GM18508 (cell line): ENCODE results near the gene AXDND1.
A peak's percentile ranks its signal among the peaks of the same experiment; 100 is the strongest.
"Not testable (repeated sequence)": the region's sequence is repeated elsewhere in the genome, so short reads cannot be mapped to it uniquely, and the experiment has no call there.

Experiments
- ATAC-seq: cut with Tn5 transposase; IDR thresholded peaks from one replicate; pipeline ENCODE4 v1.9.1; 2021; ENCODE audit warnings: moderate number of reproducible peaks; ENCODE audit not compliant: insufficient read depth, unreplicated experiment

Gene AXDND1

DNA sequence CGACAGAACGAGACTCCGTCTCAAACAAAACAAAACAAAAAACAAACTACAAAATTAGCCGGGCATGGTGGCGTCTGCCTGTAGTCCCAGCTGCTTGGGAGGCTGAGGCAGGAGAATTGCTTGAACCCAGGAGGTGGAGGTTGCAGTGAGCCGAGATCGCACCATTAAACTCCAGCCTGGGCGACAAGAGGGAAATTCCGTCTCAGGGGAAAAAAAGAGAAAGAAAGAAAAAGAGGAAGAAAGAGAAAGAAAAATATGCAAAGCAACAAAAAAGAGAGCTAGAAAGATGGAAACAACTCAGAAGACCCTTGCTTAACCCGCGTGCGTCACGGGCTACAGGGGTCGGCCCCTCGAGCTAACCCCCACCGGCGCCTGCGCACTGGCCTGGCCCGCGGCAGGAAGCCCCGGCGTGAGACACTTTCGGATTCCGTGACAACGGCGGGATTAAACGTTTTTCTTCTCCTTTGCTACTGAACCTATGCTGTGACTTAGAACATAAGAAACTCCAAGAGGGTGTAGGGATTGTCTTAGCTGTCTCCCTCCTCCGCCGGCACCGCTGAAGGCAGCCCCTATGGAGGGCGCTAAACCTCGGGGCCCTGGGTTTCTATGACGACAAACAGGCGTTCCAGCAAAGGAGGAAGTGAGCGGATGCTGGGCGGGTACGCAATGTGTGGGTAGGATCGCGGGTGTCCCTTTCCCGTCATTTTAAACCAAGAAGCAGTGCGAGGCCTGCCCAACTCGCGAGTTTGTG is at the start of gene AXDND1:
AXDND1 (plus strand) TSS at position 630 of the 751 bp plus-strand sequence. CDS start 539 bp downstream, outside the sequence.
- ATAC-seq, result peak; percentile 82

- no peak for ATAC-seq
Measured at GRCh38 chr1:179318491-179318890, 47.3 kb upstream of the AXDND1 start.

GRCh38 chr1:179321533-179322216 is 44.1 kb upstream of the AXDND1 start:
- no peak for ATAC-seq

DNA sequence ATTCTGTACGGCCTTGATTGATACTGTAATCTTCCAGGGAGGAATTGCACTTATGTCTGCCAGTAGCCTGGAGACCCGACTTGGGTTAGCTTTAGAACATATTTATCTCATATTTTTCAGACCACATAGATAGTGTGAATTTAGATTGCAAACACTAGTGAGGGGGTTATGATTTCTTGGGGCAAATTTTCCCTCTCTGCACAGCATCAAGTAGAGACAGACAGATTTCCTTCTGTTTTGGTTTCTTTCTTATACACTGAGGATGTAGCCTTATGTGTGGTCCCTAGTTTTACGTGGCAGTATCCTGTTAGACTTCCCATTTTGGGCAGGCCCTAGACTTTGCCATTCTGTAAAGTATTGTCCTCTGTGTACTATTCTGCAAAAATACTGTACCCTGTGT is 43.2 kb upstream of the AXDND1 start:
- no peak for ATAC-seq

DNA sequence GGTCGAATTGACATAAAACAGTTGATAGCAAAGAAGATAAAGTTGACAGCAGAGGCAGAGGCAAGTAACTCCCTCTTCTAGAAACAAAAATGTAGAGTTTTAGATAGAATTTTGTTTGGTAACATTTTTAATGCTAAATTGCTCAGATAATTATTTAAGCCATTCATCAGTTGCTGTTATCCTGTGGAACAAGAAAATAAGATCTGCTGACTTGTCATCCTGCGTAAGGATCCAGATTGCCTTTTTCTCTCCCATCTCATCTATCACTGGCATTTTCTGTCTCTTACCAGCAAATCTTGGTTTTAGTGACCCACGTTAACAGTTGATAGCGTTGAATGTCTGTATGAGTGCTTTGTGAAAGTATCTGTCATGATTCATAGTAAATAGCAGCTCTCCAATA is 42.3 kb upstream of the AXDND1 start:
- ATAC-seq, result no peak

DNA sequence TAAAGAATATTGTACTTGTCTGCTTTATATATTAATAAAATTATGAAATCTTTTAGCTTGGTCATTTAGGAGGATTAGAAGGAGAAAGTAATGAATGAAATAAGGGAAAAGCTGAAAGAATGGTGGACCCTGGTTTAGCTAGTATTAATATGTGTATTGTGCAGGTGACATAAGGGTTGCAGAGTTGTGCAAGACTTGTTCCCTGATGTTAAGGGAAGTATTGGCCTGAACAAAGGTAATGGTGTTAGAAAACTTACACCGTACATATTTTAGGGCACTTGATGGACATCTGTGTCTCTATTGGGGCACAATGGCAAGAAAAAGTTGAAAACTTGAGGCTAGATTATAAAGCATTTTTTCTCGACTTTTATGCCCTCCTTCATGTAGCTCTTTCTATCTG is 39.9 kb upstream of the AXDND1 start:
- ATAC-seq, result no peak

DNA sequence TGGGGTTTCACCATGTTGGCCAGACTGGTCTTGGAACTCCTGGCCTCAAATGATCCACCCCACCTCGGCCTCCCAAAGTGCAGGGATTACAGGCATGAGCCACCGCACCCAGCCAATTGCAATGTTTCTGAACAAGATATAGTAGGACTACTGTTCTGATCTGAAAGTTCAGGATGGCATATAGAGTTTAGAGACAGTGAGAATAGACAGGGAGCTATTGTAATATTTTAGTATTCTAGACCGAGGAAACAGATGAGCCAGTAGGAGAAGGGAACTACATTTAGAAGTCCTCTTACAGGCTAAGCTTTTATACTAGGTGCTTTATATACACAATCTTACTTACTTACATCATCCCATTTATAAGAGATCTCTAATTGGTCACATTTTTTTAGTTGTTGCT is 39.0 kb upstream of the AXDND1 start:
- no peak for ATAC-seq

- ATAC-seq, result no peak
Measured at GRCh38 chr1:179327196-179327595, 38.6 kb upstream of the AXDND1 start.

DNA sequence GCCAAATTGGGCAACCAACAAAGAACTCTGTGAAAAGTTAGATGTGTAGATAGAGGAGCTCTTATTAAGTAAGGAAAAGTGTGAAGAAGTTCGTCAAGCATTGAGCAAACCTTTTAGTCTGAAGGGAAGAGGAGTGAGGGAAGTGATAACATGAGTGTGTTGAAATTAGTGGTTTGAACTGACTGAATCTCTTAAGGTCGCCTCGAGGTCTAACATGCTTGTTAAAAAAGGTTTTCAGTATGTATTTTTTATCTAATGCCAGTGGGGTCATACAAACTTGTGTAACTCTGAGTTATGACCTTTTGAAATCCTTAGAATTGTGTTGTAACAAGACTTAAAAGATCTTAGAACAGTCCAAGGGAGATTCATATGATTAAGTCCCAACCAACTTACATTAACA is 38.1 kb upstream of the AXDND1 start:
- ATAC-seq, result no peak

- no peak for ATAC-seq
Measured at GRCh38 chr1:179329862-179330261, 35.9 kb upstream of the AXDND1 start.

DNA sequence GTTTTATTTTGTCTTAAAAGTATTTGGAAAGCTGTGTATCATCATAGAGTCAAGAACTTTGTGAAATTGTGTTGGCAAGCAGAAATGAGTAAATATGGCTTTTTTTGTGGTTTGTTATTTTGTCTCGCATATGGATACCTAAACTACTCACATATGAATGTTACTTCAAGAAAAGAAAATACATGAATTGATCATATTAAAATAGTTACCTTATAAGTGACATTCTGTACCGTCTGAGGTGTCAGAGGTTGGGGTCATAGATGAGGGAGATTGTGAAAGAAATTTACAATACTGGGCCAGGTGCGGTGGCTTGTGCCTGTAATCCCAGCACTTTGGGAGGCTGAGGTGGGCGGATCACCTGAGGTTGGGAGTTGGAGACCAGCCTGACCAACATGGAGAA is 31.3 kb upstream of the AXDND1 start:
- no peak for ATAC-seq

GRCh38 chr1:179337288-179337687 is 28.5 kb upstream of the AXDND1 start:
- ATAC-seq, result no peak

DNA sequence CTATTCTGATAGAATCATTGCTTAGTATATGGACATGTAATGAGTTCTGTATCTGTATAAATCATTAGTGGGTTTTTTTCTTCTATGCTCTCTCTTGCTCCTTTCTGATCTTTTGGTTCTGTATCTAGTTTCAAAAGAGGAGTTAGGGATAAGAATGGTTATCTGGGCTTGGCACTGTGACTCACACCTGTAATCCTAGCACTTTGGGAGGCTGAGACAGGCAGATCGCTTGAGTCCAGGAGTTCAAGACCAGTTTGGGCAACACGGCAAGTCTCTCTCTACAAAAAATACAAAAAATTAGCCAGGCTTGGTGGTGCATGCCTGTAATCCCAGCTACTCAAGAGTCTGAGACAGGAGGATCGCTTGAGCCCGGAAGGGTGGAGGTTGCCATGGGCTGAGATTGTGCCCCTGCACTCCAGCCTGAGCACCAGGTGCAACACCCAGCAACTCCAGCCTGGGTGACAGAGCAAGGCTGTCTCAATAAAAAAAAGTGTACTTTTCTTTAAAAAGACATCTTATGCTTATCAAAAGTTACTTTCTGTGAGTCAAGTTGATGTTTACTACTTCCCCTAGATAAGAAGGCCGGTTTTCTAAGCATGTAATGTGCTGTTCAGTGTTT is 27.7 kb upstream of the AXDND1 start:
- no peak for ATAC-seq

- ATAC-seq, result no peak
Measured at GRCh38 chr1:179340918-179341317, 24.9 kb upstream of the AXDND1 start.

DNA sequence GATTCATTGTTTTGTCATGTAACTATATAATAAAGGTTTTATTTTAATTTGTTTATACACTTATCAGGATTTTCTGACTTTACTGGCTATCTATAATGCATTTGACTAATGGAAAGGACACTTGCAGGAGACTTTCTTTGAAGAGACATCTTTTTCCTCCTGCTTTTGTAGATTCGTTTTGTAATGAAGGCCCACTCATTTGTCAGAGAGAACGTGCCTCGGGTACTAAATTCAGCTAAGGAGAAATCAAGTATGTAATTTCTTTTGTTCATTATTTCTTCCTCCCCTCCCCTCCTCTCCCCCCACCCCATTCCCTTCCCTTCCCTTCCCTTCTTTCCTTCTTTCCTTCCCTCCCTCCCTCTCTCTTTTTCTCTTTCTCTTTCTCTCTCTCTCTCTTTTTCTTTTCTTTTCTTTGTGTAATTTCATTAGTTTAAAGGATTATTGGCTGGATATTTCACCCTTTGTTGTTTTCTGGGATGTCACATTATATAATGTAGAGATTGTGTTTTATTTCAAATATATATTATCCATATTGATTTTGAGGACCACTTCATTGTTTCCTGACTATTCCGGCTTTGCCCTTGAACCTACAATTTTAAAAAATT is 23.7 kb upstream of the AXDND1 start:
- ATAC-seq, result no peak

DNA sequence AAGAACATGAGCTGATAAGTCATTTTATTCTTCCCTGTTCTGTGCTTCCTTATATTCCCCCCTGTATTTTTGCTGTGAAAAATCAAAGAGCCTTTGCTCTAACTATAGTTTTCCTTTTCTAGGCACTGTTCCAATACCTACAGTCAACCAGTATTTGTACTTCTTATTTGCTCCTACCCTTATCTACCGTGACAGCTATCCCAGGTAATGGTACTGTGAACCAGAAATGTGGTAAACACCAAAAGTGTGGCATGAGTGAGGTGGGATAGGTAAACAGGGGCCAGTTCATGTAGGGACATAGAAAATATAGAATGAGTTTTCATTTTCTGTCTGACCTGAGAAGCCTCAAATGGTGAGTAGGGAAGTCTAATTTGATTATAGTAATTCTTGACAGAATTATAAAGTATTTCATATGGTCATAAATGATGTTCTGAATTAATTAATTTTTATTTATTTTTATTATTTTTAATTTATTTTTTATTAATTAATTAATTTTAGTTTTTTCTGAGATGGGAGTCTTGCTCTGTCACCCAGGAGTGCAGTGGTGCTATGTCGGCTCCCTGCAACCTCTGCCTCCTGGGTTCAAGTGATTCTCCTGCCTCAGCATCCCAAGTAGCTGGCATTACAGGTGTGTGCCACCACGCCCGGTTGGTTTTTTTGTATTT is 22.9 kb upstream of the AXDND1 start:
- no peak for ATAC-seq

- no peak for ATAC-seq
Measured at GRCh38 chr1:179351281-179351680, 14.5 kb upstream of the AXDND1 start.

DNA sequence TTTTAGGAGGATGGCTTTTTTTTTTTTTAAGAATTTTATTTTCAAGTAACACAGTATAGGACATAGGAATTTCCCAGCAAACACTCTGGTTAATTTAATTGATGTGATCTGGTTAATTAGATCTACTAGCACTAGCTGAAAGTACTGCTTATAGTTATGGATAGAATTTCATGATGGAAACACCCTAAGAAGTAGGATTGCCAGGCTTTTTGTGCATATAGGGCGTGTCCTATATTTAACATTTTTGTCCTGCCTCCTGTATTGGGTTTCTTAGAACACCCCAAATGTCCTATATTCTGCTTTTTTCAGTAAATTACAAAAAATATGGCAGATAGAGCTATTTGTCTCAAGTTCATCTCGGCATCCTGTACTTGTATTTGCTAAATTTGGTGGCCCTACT is 13.5 kb upstream of the AXDND1 start:
- no peak for ATAC-seq

GRCh38 chr1:179353546-179353945 is 12.2 kb upstream of the AXDND1 start:
- no peak for ATAC-seq

- not testable (repeated sequence) for ATAC-seq
Measured at GRCh38 chr1:179361631-179362030, 4.1 kb upstream of the AXDND1 start.
